Stimulated activated effector memory CD8-positive, alpha-beta T cell treated with anti-CD3 and anti-CD28 coated beads, Interleukin-12 subunit alpha, Interleukin-12 subunit beta, amount 100 ng/mL, for 72 hours (primary cell): ENCODE data around the gene IFT80.
"Not testable (repeated sequence)": the region's sequence is repeated elsewhere in the genome, so short reads cannot be mapped to it uniquely, and the experiment has no call there.

Source experiments
- ATAC-seq: fragments of 150-1000 bp; cut with Tn5 transposase; 2 replicates; pipeline ENCODE4 v1.10.0; 2021
- DNase-seq, 2 donors: peaks; one replicate each; pipeline ENCODE4 v3.0.0; 2021 to 2022; ENCODE audit warnings: low spot score in 2 of 2
- H3K27ac Mint-ChIP-seq: one replicate; pipeline ENCODE4 v1.8.0; 2022; ENCODE audit warnings: mild to moderate bottlenecking, mixed read lengths
- H3K36me3 Mint-ChIP-seq: one replicate; pipeline ENCODE4 v1.8.0; 2022; ENCODE audit warnings: mild to moderate bottlenecking, mixed read lengths
- H3K4me1 Mint-ChIP-seq: one replicate; pipeline ENCODE4 v1.8.0; 2022; ENCODE audit warnings: mixed read lengths
- H3K4me3 Mint-ChIP-seq: one replicate; pipeline ENCODE4 v1.8.0; 2022; ENCODE audit warnings: mild to moderate bottlenecking, mixed read lengths
- H3K9me3 Mint-ChIP-seq: one replicate; pipeline ENCODE4 v1.8.0; 2022; ENCODE audit warnings: mixed read lengths

The IFT80 gene

DNA sequence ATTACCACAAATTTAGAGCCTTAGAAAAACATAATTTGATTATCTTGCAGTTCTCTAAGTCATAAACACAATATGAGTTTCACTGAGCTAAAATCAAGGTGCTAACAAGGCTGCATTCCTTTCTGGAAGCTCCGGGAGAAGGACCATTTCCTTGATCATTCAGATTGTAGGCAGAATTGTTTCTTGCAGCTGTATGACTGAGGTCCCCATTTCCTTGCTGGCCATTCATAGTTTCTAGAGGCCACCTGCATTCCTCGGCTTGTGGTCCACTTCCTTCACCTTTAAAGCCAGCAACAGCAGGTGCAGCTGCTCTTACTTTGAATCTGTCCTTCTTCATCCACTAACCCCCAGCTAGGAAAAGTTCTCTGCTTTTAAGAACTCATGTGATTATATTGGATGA lies 58.7 kb downstream of the IFT80 start:
- H3K9me3 Mint-ChIP-seq = no peaks in the 10 kb centered on the region
- H3K4me1 Mint-ChIP-seq = no peaks in the 10 kb centered on the region
- ATAC-seq (no peak), DNase-seq (no peak)
- H3K4me3 Mint-ChIP-seq = no peak overlapping the region
- no peaks in the 10 kb centered on the region for H3K36me3 Mint-ChIP-seq
- no peak overlapping the region for H3K27ac Mint-ChIP-seq

DNA sequence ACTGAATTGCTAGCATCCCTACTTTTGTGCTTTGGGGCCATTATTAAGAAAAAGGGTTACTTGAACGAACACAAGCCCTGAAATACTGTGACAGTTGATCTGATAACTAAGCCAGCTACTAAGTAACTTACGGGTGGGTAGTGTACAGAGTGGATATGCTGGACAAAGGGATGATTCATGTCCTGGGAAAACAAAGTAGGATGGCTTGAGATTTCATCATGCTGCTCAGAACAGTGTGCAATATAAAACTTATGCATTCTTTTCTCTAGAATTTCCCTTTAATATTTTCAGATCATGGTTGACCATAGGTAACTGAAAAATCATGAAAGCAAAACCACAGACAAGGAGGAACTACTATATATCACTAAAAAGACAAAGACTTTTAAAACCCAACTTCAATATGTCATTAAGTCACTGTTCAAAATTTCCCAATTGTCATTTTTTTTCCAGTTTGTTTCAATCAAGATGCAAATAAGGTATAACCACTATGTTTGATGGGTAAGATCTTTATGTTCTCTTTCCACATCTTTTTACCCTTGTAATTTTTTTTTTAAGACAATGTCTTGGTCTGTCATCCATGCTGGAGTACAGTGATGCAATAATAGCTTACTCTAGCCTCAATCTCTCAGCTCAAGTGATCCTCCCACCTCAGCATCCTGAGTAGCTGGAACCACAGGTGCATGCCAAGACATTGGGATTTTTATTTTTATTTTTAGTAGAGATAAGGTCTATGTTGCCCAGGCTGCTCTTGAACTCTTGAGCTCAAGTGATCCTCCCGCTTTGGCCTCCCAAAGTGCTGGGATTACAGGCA lies 67.7 kb downstream of the IFT80 start:
- H3K36me3 Mint-ChIP-seq = no peaks in the 10 kb centered on the region
- H3K4me3 Mint-ChIP-seq = no peak overlapping the region
- no peak for DNase-seq
- H3K27ac Mint-ChIP-seq = no peak overlapping the region
- no peaks in the 10 kb centered on the region for H3K9me3 Mint-ChIP-seq
- H3K4me1 Mint-ChIP-seq = no peaks in the 10 kb centered on the region
- no peak for ATAC-seq

DNA sequence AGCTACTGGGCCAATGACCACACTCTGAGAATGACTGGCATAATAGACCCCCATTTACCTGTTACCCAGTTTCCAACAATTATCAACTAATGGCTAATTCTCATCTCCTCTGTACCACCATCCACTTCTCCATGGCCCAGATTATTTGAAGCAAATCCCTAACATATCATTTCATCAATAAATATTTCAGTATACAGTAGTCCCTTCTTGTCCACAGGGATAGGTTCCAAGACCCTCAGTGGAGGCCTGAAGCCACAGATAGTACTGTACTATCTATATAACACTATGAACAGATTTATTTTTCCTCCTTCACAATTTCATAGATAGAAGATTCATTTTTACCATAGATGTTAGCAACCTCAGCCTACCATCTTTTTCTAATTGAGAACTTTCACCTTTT lies 68.3 kb downstream of the IFT80 start:
- H3K9me3 Mint-ChIP-seq = no peaks in the 10 kb centered on the region
- no peak overlapping the region for H3K4me3 Mint-ChIP-seq
- no peak for DNase-seq
- no peaks in the 10 kb centered on the region for H3K4me1 Mint-ChIP-seq
- no peak for ATAC-seq
- H3K27ac Mint-ChIP-seq = no peak overlapping the region
- no peaks in the 10 kb centered on the region for H3K36me3 Mint-ChIP-seq

DNA sequence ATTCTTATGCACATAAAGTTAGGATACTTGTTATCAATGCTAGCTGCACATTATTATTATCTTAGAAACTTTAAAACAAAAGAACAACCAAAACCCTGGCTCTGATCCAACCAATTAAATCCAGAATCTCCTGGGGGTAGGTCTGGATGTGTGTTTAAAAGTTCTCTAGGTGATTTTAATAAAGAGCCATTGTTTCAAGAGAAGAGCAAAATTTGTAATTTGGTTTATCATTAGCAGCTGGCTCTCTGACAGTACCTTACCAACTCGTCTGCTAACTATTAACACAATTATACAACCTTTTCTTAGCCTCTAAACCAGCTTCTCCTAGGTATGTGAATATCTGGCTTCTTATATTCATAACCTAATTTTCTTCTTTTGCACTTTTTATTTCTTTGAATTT lies 68.9 kb downstream of the IFT80 start:
- Mint-ChIP-seq H3K4me1 (no peaks in the 10 kb centered on the region), H3K27ac (no peak overlapping the region), H3K36me3 (no peaks in the 10 kb centered on the region), H3K9me3 (no peaks in the 10 kb centered on the region), H3K4me3 (no peak overlapping the region)
- DNase-seq (no peak), ATAC-seq (no peak)

DNA sequence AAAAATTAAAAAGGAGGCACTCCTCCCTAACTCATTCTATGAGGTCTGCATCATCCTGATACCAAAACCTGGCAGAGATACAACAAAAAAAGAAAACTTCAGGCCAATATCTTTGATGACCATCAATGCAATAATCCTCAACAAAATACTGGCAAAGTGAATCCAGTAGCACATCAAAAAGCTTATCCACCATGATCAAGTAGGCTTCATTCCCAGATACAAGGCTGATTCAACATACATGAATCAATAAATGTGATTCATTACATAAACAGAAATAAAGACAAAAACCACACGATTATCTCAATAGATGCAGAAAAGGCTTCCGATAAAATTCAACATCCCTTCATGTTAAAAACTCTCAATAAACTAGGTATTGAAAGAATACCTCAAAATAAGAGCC lies 72.7 kb downstream of the IFT80 start:
- not testable (repeated sequence) for ATAC-seq, H3K27ac Mint-ChIP-seq, DNase-seq, H3K4me1 Mint-ChIP-seq, H3K36me3 Mint-ChIP-seq, H3K9me3 Mint-ChIP-seq, H3K4me3 Mint-ChIP-seq

DNA sequence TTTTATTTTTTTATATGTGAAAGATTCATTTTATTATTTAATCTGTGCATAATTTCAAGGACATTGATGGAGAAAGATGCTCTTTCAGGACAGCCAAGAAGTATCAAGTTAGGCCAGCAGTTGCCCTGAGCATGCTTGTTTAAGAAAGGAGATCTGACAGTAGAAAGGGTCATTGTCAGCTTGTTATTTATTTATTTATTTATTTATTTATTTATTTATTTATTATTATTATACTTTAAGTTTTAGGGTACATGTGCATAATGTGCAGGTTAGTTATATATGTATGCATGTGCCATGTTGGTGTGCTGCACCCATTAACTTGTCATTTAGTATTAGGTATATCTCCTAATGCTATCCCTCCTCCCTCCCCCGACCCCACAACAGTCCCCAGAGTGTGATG lies 77.2 kb downstream of the IFT80 start:
- not testable (repeated sequence) for H3K4me1 Mint-ChIP-seq, H3K27ac Mint-ChIP-seq, H3K36me3 Mint-ChIP-seq, H3K4me3 Mint-ChIP-seq, DNase-seq, ATAC-seq, H3K9me3 Mint-ChIP-seq

DNA sequence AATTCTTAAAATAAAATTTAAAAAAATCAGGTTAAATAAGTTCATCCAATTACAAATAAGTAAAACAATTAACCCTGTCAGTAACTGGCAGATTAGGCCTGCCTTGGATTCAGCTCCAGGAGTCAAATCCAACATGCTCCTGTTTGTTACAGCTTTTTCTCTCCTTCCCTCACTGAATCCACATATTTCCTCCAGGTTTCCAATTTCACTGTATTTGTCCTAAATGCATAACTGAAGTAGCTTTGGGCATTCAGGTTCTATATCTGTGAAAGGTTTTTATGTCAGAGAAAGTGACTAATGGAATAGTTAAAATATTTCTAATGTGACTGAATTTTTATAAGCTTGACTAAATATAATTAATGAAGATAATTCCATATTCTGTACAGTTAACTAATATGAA lies 79.7 kb downstream of the IFT80 start:
- H3K36me3 Mint-ChIP-seq = no peaks in the 10 kb centered on the region
- no peaks in the 10 kb centered on the region for H3K4me1 Mint-ChIP-seq
- no peak overlapping the region for H3K4me3 Mint-ChIP-seq
- no peak overlapping the region for H3K27ac Mint-ChIP-seq
- DNase-seq (no peak), ATAC-seq (no peak)
- H3K9me3 Mint-ChIP-seq = peaks cover 2% of the 10 kb centered on the region

DNA sequence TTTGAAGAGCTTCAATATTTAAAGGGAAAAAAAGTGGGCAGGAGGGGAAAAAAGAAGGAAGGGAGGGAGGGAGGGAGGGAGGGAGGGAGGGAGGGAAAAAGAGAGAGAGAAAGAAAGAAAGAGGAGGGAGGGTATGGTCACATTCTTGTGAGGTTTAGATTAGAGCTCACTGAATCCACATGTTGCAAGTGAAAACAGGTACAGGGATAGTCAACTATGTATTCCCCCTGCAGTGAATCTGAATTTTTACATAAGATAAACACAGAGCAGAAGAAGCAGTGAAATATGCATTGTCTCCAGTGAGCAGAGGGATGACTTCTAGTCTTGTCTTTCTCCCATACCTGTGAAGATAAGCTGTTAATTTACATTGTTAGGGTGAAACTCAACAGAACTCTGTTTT lies 84.0 kb downstream of the IFT80 start:
- Mint-ChIP-seq H3K4me3 (no peak overlapping the region), H3K27ac (no peak overlapping the region), H3K9me3 (no peaks in the 10 kb centered on the region), H3K4me1 (no peaks in the 10 kb centered on the region), H3K36me3 (no peaks in the 10 kb centered on the region)
- ATAC-seq (no peak), DNase-seq (no peak)

DNA sequence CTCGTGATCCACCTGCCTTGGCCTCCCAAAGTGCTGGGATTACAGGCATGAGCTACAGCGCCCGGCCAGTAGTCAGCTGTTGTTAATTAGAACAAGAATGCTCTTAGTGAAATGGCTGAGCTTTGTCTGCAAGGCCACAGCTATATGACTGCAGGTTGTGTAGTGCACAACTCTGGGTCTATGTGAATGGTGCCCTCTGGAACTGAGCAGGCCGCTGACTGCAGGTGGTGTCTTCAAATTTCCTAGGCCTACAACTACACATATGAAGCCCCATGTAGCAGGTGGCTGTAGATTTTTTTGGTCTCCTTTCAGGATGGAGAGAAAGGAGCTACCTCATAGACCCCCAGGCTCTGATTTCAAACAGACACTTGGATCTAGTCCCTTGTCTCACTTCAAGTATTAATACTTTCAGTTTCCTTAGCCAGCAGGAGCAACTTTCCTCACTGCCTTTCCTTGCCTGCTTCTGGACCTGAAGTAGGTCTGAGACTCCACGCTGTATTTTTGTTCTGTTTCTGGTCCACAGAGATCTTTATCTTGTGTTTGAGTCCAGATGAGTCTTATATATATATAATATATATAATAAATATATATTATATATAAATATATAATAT lies 86.9 kb downstream of the IFT80 start:
- no peak overlapping the region for H3K27ac Mint-ChIP-seq
- H3K9me3 Mint-ChIP-seq = peaks cover 3% of the 10 kb centered on the region
- no peaks in the 10 kb centered on the region for H3K4me1 Mint-ChIP-seq
- DNase-seq = no peak
- no peak for ATAC-seq
- H3K4me3 Mint-ChIP-seq = no peak overlapping the region
- H3K36me3 Mint-ChIP-seq = peaks cover 6% of the 10 kb centered on the region

DNA sequence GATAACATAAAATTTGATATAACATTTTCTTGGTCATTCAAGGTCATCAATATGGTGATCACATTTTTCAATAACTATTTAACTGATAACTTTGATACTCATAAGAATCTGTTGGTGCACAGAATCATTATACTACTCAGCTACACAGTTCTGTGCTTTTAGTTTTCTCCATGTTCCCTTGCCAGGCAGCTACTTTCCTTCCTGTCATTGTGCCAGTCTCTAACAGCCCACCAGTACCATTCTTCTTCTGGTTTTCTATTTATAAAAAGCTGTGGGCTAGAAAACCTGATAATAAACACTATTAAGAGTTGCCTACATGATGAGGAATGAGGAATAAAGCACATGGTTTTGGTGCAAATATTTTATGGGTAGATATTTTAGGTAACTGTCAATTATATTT lies 96.2 kb downstream of the IFT80 start:
- no peak for DNase-seq
- ATAC-seq = no peak
- peaks cover 7% of the 10 kb centered on the region for H3K36me3 Mint-ChIP-seq
- no peak overlapping the region for H3K4me3 Mint-ChIP-seq
- no peak overlapping the region for H3K27ac Mint-ChIP-seq
- H3K9me3 Mint-ChIP-seq = no peaks in the 10 kb centered on the region
- H3K4me1 Mint-ChIP-seq = no peaks in the 10 kb centered on the region

DNA sequence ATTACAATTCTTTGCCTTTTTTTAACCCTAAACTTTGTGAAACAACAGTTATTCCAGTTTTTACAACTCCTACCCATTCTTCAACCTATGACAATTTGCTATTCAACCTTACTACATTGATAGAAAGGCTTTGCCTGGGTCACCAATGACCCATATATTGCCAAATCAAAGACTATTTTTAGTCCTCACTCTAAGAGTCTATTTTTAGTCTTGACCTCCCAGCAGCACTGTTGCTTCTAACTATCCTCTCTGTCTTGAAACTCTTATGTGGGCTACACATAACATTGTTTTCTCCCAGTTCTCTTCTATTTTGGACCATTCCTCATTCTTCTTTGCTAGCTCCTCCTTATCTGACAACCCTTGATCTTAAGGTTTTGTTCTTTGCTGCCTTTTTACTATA lies 102.4 kb downstream of the IFT80 start:
- ATAC-seq (no peak), DNase-seq (no peak)
- Mint-ChIP-seq H3K27ac (no peak overlapping the region), H3K36me3 (no peaks in the 10 kb centered on the region), H3K4me3 (no peak overlapping the region), H3K9me3 (no peaks in the 10 kb centered on the region), H3K4me1 (no peaks in the 10 kb centered on the region)

DNA sequence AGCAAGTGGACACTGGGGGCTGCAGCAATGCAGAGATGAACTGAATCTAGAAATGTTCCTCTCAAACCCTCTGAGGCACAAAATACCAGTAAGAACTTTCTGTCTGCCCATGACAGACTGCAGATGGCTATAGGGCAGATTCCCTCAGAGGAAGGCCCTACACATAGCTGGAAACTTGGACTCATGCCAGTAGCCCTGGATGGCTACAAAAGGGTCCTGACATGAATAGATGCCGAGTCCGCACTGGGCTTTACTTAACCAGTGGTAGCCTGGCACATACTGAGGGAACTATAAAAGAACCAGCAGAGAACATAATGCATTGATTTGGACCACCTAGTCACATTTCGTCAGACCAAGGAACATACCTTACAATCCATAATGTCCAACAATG lies 107.1 kb downstream of the IFT80 start:
- ATAC-seq (no peak), DNase-seq (no peak)
- H3K9me3 Mint-ChIP-seq = no peaks in the 10 kb centered on the region
- H3K27ac Mint-ChIP-seq = no peak overlapping the region
- no peaks in the 10 kb centered on the region for H3K4me1 Mint-ChIP-seq
- no peaks in the 10 kb centered on the region for H3K36me3 Mint-ChIP-seq
- no peak overlapping the region for H3K4me3 Mint-ChIP-seq

DNA sequence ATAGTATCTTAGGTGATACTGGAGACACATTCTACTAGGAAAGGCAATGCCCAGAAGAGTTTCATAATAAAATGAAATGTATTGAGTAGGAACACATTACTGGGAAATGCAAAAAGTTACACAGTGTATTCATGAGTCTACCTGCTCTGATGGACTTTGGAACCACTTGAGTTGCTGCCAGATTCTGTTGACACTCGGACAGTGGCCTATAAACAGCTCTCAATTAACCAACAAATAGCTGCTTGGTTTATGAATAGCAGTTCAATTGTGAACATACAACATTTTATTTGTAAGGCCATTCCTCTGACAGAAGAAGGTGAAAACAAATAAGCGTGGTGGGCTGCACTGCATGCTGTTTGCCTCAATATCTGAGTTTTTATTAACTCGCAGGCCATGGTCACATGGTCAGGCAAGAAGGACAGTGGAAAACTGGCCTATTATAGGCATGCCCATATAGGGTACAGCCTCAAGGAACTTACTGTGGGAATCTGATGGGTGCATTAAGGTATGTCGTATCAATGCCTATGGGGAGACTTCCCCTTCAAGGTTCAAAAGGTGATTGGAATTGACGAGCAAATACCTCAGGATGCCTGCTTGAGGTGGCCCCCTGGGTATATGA lies 107.6 kb downstream of the IFT80 start:
- H3K9me3 Mint-ChIP-seq = no peaks in the 10 kb centered on the region
- no peak for ATAC-seq
- H3K36me3 Mint-ChIP-seq = no peaks in the 10 kb centered on the region
- no peak overlapping the region for H3K27ac Mint-ChIP-seq
- H3K4me1 Mint-ChIP-seq = no peaks in the 10 kb centered on the region
- no peak overlapping the region for H3K4me3 Mint-ChIP-seq
- DNase-seq = no peak

DNA sequence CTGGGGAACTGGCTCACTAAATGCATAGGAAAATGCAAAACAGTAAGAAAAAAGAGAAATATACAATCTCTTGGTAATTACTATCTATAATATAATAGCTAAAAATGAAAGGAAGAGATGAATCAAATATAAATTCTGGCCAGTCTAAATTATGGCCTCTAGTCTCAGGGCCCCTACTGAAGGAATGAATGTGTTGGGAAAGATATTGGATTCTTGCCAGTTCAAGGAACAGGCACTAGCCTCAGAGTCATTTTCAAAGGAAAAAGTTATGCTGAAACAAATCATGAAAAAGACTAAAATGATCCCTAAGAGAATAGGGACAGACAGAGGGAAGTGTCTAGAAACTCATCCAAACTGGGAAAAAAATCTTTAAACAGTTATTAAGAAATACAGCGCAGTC lies 111.4 kb downstream of the IFT80 start:
- Mint-ChIP-seq H3K9me3 (no peaks in the 10 kb centered on the region), H3K27ac (no peak overlapping the region), H3K4me3 (no peak overlapping the region), H3K4me1 (no peaks in the 10 kb centered on the region), H3K36me3 (no peaks in the 10 kb centered on the region)
- DNase-seq (no peak), ATAC-seq (no peak)

DNA sequence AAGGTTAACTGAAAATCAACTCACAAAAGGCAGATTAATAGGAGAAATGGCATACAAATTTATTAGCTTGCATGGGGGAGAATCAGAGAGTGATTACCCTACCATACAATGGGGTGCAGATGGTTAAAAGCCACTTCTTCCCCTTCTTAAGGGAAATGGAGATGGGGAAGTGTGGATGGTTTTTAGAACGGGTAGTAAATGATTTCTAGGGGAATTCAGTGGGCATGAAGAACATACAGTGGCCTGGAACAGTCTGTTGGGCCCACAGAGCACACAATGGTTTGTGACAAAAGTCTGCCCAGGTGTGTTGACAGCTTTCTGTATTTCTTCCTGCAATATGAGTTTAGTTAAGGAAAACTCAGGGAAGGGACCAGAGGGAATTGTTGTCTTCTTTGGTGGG lies 112.8 kb downstream of the IFT80 start:
- Mint-ChIP-seq H3K4me1 (no peaks in the 10 kb centered on the region), H3K36me3 (no peaks in the 10 kb centered on the region), H3K27ac (no peak overlapping the region), H3K9me3 (no peaks in the 10 kb centered on the region), H3K4me3 (no peak overlapping the region)
- DNase-seq (no peak), ATAC-seq (no peak)

DNA sequence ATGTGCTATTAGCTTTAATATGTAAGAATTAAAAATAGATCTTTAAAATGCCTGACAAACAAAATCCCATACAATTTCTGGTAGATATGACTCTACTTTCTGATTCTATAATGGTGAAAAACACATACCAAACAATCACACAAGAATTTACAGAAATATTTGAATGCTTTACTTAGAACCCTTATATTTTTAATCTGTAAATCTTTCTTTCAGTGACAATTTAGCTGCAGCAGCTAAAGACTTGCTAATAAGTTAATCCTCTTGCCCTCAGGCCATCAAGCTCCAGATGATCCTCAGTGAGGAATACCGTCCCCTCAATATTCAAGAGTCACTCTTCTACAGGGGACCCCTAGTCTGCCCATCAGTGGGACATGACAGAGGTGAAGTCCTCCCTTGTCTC lies 118.2 kb downstream of the IFT80 start:
- H3K4me3 Mint-ChIP-seq = no peak overlapping the region
- H3K27ac Mint-ChIP-seq = no peak overlapping the region
- no peak for ATAC-seq
- DNase-seq = no peak
- H3K9me3 Mint-ChIP-seq = no peaks in the 10 kb centered on the region
- no peaks in the 10 kb centered on the region for H3K4me1 Mint-ChIP-seq
- peaks cover 7% of the 10 kb centered on the region for H3K36me3 Mint-ChIP-seq
